ENCODE measurements around the gene PDE6B.

GRCh38 chr4:699816-700580 is 74.6 kb downstream of the PDE6B start:
- TF ChIP-seq POLR2AphosphoS5 (IDR thresholded peaks at IDR 0.05; ENCODE audit: low read depth, low read length) (no peak), TAF1 (IDR thresholded peaks at IDR 0.05; ENCODE audit: borderline replicate concordance, insufficient read depth, low read length) (no peak), SIN3A (IDR thresholded peaks at IDR 0.05; ENCODE audit: borderline replicate concordance, insufficient read depth, low read length) (no peak)
- TF ChIP-seq, protein P1, sequence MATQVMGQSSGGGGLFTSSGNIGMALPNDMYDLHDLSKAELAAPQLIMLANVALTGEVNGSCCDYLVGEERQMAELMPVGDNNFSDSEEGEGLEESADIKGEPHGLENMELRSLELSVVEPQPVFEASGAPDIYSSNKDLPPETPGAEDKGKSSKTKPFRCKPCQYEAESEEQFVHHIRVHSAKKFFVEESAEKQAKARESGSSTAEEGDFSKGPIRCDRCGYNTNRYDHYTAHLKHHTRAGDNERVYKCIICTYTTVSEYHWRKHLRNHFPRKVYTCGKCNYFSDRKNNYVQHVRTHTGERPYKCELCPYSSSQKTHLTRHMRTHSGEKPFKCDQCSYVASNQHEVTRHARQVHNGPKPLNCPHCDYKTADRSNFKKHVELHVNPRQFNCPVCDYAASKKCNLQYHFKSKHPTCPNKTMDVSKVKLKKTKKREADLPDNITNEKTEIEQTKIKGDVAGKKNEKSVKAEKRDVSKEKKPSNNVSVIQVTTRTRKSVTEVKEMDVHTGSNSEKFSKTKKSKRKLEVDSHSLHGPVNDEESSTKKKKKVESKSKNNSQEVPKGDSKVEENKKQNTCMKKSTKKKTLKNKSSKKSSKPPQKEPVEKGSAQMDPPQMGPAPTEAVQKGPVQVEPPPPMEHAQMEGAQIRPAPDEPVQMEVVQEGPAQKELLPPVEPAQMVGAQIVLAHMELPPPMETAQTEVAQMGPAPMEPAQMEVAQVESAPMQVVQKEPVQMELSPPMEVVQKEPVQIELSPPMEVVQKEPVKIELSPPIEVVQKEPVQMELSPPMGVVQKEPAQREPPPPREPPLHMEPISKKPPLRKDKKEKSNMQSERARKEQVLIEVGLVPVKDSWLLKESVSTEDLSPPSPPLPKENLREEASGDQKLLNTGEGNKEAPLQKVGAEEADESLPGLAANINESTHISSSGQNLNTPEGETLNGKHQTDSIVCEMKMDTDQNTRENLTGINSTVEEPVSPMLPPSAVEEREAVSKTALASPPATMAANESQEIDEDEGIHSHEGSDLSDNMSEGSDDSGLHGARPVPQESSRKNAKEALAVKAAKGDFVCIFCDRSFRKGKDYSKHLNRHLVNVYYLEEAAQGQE (IDR thresholded peaks at IDR 0.05; ENCODE audit: insufficient read depth in 1 of 2, low read depth in 2 of 2, low read length in 2 of 2): no peak
